ENCODE results near the gene CPEB4. TPM values are rescaled to one million over a fixed set of nuclear protein-coding genes. Genes with fewer than 3 reads are reported as not detected.

Gene CPEB4
- total RNA-seq, 2 donors from 2014 or later = 36.5 to 45.3 TPM

DNA sequence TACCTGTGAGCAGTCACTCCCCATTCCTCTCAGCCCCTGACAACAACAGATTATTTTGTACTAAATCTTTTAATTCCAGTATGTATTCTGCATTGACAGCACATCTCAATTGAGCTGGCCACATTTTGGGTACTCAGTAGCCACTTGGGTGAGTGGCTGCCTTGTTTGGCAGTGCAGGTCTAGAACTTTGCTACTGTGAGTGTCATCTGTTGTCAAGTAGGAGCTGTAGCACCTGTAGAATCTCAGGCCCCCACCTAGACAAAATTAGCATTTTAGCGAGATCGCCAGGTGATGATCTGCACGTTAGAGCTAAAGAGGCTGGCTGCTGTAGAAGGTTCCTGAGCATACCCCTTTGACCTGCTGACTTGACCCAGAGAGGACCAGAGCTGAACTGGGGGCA, 44.4 kb upstream of the CPEB4 start:
- DNase-seq (ENCODE audit: low spot score) = no peak
- no peaks in the 10 kb centered on the region for H3K4me1 ChIP-seq (replicated peaks)
- H3K9me3 ChIP-seq = no peaks in the 10 kb centered on the region
- H3K4me3 ChIP-seq = no peak overlapping the region
- H3K36me3 ChIP-seq = no peaks in the 10 kb centered on the region
- 81% methylated on average over 3 of the region's 3 CpGs for WGBS
- intact Hi-C loops (cut with DNase I) = no loop called here
- no peak for TF ChIP-seq POLR2A (IDR thresholded peaks at IDR 0.05)
- no peak for TF ChIP-seq POLR2AphosphoS5 (IDR thresholded peaks at IDR 0.05)
- TF ChIP-seq CTCF (IDR thresholded peaks at IDR 0.05) = no peak
- H3K27ac ChIP-seq = no peak overlapping the region
- H3K27me3 ChIP-seq (replicated peaks; ENCODE audit: insufficient read depth) = no peaks in the 10 kb centered on the region

- intact Hi-C loops (cut with DNase I) = no loop called here
- Histone ChIP-seq H3K27me3 (replicated peaks; ENCODE audit: insufficient read depth) (no peaks in the 10 kb centered on the region), H3K27ac (no peak overlapping the region), H3K9me3 (no peaks in the 10 kb centered on the region), H3K4me3 (no peak overlapping the region), H3K4me1 (replicated peaks) (no peaks in the 10 kb centered on the region), H3K36me3 (no peaks in the 10 kb centered on the region)
- WGBS = 77% methylated on average over 6 of the region's 6 CpGs
- TF ChIP-seq POLR2AphosphoS5 (IDR thresholded peaks at IDR 0.05) (no peak), POLR2A (IDR thresholded peaks at IDR 0.05) (no peak), CTCF (IDR thresholded peaks at IDR 0.05) (no peak)
- DNase-seq (ENCODE audit: low spot score) = no peak
Observed at GRCh38 chr5:173845321-173845720, 42.8 kb upstream of the CPEB4 start.

GRCh38 chr5:173846929-173847501, 41.1 kb upstream of the CPEB4 start:
- intact Hi-C loops (cut with DNase I) = no loop called here
- WGBS = 94% methylated on average over 1 of the region's 1 CpG
- no peak for TF ChIP-seq POLR2AphosphoS5 (IDR thresholded peaks at IDR 0.05)
- no peak for TF ChIP-seq CTCF (IDR thresholded peaks at IDR 0.05)
- TF ChIP-seq POLR2A (IDR thresholded peaks at IDR 0.05) = no peak
- no peak overlapping the region for H3K27ac ChIP-seq
- H3K4me3 ChIP-seq = no peak overlapping the region
- no peaks in the 10 kb centered on the region for H3K36me3 ChIP-seq
- DNase-seq (ENCODE audit: low spot score) = no peak
- no peaks in the 10 kb centered on the region for H3K4me1 ChIP-seq (replicated peaks)
- H3K9me3 ChIP-seq = no peaks in the 10 kb centered on the region
- no peaks in the 10 kb centered on the region for H3K27me3 ChIP-seq (replicated peaks; ENCODE audit: insufficient read depth)

- intact Hi-C loops (cut with DNase I) = no loop called here
- H3K9me3 ChIP-seq = no peaks in the 10 kb centered on the region
- 64% methylated on average over 2 of the region's 2 CpGs for whole genome bisulfite sequencing
- H3K27ac ChIP-seq = no peak overlapping the region
- H3K27me3 ChIP-seq (replicated peaks; ENCODE audit: insufficient read depth) = no peaks in the 10 kb centered on the region
- TF ChIP-seq POLR2AphosphoS5 (IDR thresholded peaks at IDR 0.05) (no peak), POLR2A (IDR thresholded peaks at IDR 0.05) (no peak), CTCF (IDR thresholded peaks at IDR 0.05) (no peak)
- no peaks in the 10 kb centered on the region for H3K4me1 ChIP-seq (replicated peaks)
- H3K36me3 ChIP-seq = no peaks in the 10 kb centered on the region
- H3K4me3 ChIP-seq = no peak overlapping the region
- no peak for DNase-seq (ENCODE audit: low spot score)
Observed at GRCh38 chr5:173848986-173849596, 39.1 kb upstream of the CPEB4 start.

DNA sequence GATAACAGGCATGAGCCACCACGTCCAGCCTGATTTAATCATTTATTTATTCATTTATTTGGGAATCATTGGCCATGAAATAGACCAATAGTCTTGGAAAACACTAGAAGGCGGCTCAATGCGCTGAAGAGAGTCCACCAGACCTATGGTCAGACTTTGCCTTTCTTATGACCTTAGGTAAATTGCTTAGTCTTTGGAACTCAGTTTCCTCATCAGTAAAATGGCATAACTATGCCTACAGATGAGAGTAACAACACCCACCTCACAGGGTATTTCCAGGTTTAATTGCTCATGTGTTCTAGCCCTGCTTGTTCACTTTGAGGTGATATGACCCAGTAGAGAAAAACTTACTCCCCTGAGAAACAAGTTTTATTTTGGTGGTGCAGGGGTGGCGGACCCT, 38.2 kb upstream of the CPEB4 start:
- TF ChIP-seq POLR2AphosphoS5 (IDR thresholded peaks at IDR 0.05) = no peak
- no peak for TF ChIP-seq CTCF (IDR thresholded peaks at IDR 0.05)
- no peak for TF ChIP-seq POLR2A (IDR thresholded peaks at IDR 0.05)
- no peaks in the 10 kb centered on the region for H3K36me3 ChIP-seq
- H3K27me3 ChIP-seq (replicated peaks; ENCODE audit: insufficient read depth) = no peaks in the 10 kb centered on the region
- H3K4me3 ChIP-seq = no peak overlapping the region
- H3K27ac ChIP-seq = no peak overlapping the region
- DNase-seq (ENCODE audit: low spot score) = no peak
- 94% methylated on average over 4 of the region's 4 CpGs for WGBS
- H3K9me3 ChIP-seq = no peaks in the 10 kb centered on the region
- intact Hi-C loops (cut with DNase I) = no loop called here
- H3K4me1 ChIP-seq (replicated peaks) = no peaks in the 10 kb centered on the region

Measured in prostate gland (tissue), 2 donors.